Kidney (tissue), 14 donors: ENCODE data around the gene GBP3. TPM values are rescaled to one million over a fixed set of nuclear protein-coding genes. Genes with fewer than 3 reads are reported as not detected.
"Not testable (repeated sequence)": the region's sequence is repeated elsewhere in the genome, so short reads cannot be mapped to it uniquely, and the experiment has no call there.

Source experiments
- DNase-seq, 5 donors: peaks; one replicate each; pipeline ENCODE4 v3.0.0-alpha.2; 2013 to 2020
- FAIRE-seq: peaks from 2 replicates; lab custom pipeline; 2012; peaks lifted over from hg19 to GRCh38; lab: Jason Lieb, UNC
- H3K27ac ChIP-seq, 2 donors: one replicate each; pipeline ENCODE4 v1.7.0; 2013; ENCODE audit warnings: low read depth in 2 of 2, low read length in 2 of 2, inconsistent platforms in 1 of 2
- H3K27me3 ChIP-seq: one replicate; pipeline ENCODE4 v1.7.1; 2013; ENCODE audit warnings: low read length, inconsistent platforms; ENCODE audit not compliant: control insufficient read depth, insufficient read depth
- H3K36me3 ChIP-seq, 3 donors: one replicate each; pipeline versions ENCODE4 v1.7.0 to v1.7.1; 2013; ENCODE audit warnings: low read length in 3 of 3, control low read depth in 1 of 3, inconsistent platforms in 1 of 3; ENCODE audit not compliant: insufficient read depth in 3 of 3, control insufficient read depth in 2 of 3
- H3K4me1 ChIP-seq, 3 donors: one replicate each; pipeline versions ENCODE4 v1.7.0 to v1.7.1; 2013; ENCODE audit warnings: low read length in 3 of 3, inconsistent platforms in 1 of 3, low read depth in 1 of 3; ENCODE audit not compliant: control insufficient read depth in 2 of 3, insufficient read depth in 2 of 3
- H3K4me3 ChIP-seq, 3 donors: one replicate each; pipeline versions ENCODE4 v1.7.0 to v1.8.1; 2013; ENCODE audit warnings: low read length in 3 of 3, control low read depth in 1 of 3, inconsistent platforms in 1 of 3
- H3K9ac ChIP-seq, 3 donors: one replicate each; pipeline versions ENCODE4 v1.7.0 to v1.7.1; 2013; ENCODE audit warnings: low read length in 3 of 3, control low read depth in 1 of 3, inconsistent platforms in 1 of 3
- H3K9me3 ChIP-seq, 3 donors: one replicate each; pipeline versions ENCODE4 v1.7.0 to v1.7.1; 2013; ENCODE audit warnings: low read length in 3 of 3, control low read depth in 1 of 3, inconsistent platforms in 1 of 3; ENCODE audit not compliant: control insufficient read depth in 2 of 3, insufficient read depth in 1 of 3
- intact Hi-C: fragments of 100-400 bp; cut with DNase I; formaldehyde crosslinking; loops from one replicate; pipeline ENCODE4 v1.11.1; 2022
- polyA plus RNA-seq: library from polyadenylated mRNA; stranded (reverse); fragments of 350-450 nt; fragmentation: Illumina TruSeq; extraction: RNeasy Lipid Tissue Mini Kit (QIAGEN cat#74804); gene quantifications from one replicate; pipeline ENCODE4 v1.2.3, GENCODE V29; 2014; ENCODE audit warnings: low read depth, low replicate concordance; ENCODE audit not compliant: insufficient read depth
- total RNA-seq: library from RNA; stranded (reverse); fragmentation: NEBNext Ultra II Directional; extraction: Animal tissue kit (Norgen Biotek cat#: 25700); gene quantifications from one replicate; pipeline ENCODE4 v1.2.1, GENCODE V29; 2021
- TF ChIP-seq, protein P1 (sequence below): IDR thresholded peaks from 3 replicates; pipeline ENCODE4 v1.5.1; 2012; ENCODE audit warnings: mild to moderate bottlenecking, moderate library complexity, borderline replicate concordance; ENCODE audit not compliant: insufficient read depth; ENCODE audit errors: extremely low read depth
- donor health status: control.
- donor health status: control.
- donor health status: control.
- donor health status: control.
- donor health status: control.
- donor health status: DM: yes; HTN: yes; CAD: no.
- donor health status: Normal renal cell carcinoma (clear cell type).

The GBP3 gene
- total and polyA plus RNA-seq, 2 donors from 2014 or later = 31.5 to 57.7 TPM

DNA sequence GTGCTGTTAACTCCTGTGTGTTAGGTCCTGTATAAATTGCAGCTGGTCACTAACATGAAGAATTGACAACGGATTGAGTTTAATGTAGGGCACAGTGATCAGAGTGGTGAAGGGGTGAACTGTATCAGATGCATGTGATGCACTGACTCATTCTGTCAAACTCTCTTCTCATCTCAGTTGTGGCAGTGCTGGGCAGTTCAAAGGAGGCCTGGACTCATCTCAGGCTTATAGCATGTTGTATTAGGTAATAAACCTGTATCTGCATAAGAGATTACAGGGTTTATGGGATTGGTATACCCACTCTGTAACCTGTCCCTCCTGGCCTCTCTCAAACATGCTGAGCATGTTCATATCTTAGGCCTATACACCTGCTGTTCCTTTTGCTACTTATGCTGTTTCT, 12.4 kb upstream of the GBP3 start:
- H3K9ac ChIP-seq = no peak overlapping the region
- no peaks in the 10 kb centered on the region for H3K9me3 ChIP-seq
- TF ChIP-seq, protein P1, sequence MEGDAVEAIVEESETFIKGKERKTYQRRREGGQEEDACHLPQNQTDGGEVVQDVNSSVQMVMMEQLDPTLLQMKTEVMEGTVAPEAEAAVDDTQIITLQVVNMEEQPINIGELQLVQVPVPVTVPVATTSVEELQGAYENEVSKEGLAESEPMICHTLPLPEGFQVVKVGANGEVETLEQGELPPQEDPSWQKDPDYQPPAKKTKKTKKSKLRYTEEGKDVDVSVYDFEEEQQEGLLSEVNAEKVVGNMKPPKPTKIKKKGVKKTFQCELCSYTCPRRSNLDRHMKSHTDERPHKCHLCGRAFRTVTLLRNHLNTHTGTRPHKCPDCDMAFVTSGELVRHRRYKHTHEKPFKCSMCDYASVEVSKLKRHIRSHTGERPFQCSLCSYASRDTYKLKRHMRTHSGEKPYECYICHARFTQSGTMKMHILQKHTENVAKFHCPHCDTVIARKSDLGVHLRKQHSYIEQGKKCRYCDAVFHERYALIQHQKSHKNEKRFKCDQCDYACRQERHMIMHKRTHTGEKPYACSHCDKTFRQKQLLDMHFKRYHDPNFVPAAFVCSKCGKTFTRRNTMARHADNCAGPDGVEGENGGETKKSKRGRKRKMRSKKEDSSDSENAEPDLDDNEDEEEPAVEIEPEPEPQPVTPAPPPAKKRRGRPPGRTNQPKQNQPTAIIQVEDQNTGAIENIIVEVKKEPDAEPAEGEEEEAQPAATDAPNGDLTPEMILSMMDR = no peak
- no peak overlapping the region for H3K4me3 ChIP-seq
- H3K4me1 ChIP-seq = no peaks in the 10 kb centered on the region
- DNase-seq = no peak
- H3K27ac ChIP-seq = no peak overlapping the region
- intact Hi-C loops = no loop called here
- no peaks in the 10 kb centered on the region for H3K36me3 ChIP-seq
- no peaks in the 10 kb centered on the region for H3K27me3 ChIP-seq
- FAIRE-seq = no peak

- FAIRE-seq, DNase-seq, H3K9ac ChIP-seq, H3K27me3 ChIP-seq, H3K36me3 ChIP-seq, H3K4me1 ChIP-seq, intact Hi-C loops, H3K27ac ChIP-seq, H3K9me3 ChIP-seq, H3K4me3 ChIP-seq: not testable (repeated sequence)
These were observed 11.3 kb upstream of the GBP3 start for GRCh38 chr1:89034004-89034403.

GRCh38 chr1:89029051-89029450, 6.4 kb upstream of the GBP3 start:
- FAIRE-seq, H3K27me3 ChIP-seq, H3K9ac ChIP-seq, H3K9me3 ChIP-seq, H3K27ac ChIP-seq, DNase-seq, H3K4me1 ChIP-seq, intact Hi-C loops, H3K4me3 ChIP-seq, H3K36me3 ChIP-seq: not testable (repeated sequence)

DNA sequence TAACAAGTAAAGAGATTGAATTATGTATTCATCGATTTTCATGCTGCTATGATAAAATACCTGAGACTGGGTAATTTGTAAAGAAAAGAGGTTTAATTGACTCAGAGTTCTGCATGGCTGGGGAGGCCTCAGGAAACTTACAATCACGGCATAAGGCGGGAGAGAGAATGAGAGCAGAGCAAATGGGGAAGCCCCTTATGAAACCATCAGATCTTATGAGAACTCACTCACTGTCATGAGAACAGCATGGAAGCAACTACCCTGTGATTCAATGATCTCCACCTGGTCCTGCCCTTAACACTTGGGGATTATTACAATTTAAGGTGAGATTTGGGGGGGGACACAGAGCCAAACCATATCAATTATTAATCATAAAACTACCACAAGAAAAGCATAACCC, 3.3 kb upstream of the GBP3 start:
- FAIRE-seq (no peak), DNase-seq (no peak)
- Histone ChIP-seq H3K9ac (no peak overlapping the region), H3K36me3 (no peaks in the 10 kb centered on the region), H3K9me3 (no peaks in the 10 kb centered on the region), H3K4me3 (no peak overlapping the region), H3K27ac (no peak overlapping the region), H3K4me1 (peaks cover 0 to 12% (median 3%) of the 10 kb centered on the region in 3 donors), H3K27me3 (no peaks in the 10 kb centered on the region)
- TF ChIP-seq, protein P1 = no peak
- intact Hi-C loops = no loop called here
